ENCODE measurements around the gene CLMN. TPM values are rescaled to one million over a fixed set of nuclear protein-coding genes. Genes with fewer than 3 reads are reported as not detected.

Gene CLMN
- total and polyA plus RNA-seq, 2 of the 4 experiments (the other 2 are of a cell fraction): 0.10 to 0.18 TPM

GRCh38 chr14:95336192-95336760 lies 16.6 kb upstream of the CLMN start:
- Histone ChIP-seq H3K4me1 (ENCODE audit: control insufficient read depth, insufficient read depth, low read length) (no peaks in the 10 kb centered on the region), H2BK5ac (ENCODE audit: low read depth, low read length, poor library complexity, severe bottlenecking) (no peak overlapping the region), H2BK15ac (ENCODE audit: low read depth, low read length) (no peak overlapping the region), H3K18ac (ENCODE audit: low read depth, low read length) (no peak overlapping the region), H2AK9ac (replicated peaks; ENCODE audit: low read depth, low read length, poor library complexity) (no peak overlapping the region), H3K9ac (ENCODE audit: low read depth, low read length) (no peak overlapping the region), H2AK5ac (ENCODE audit: low read depth, low read length) (no peak overlapping the region), H2AFZ (replicated peaks; ENCODE audit: low read length, poor library complexity) (no peak overlapping the region), H3K56ac (ENCODE audit: extremely low read depth, insufficient read depth, low read length) (no peak overlapping the region), H3K9me3 (ENCODE audit: control insufficient read depth, insufficient read depth, low read length) (no peaks in the 10 kb centered on the region), H3K14ac (replicated peaks; ENCODE audit: low read depth, low read length) (no peak overlapping the region), H3K36me3 (ENCODE audit: control insufficient read depth, insufficient read depth, low read length) (no peaks in the 10 kb centered on the region), H3K4ac (ENCODE audit: low read depth, low read length) (no peak overlapping the region), H3K4me3 (ENCODE audit: insufficient read depth, low read depth, low read length) (no peak overlapping the region), H3K9me1 (ENCODE audit: insufficient read depth, low read length) (no peaks in the 10 kb centered on the region), H2BK20ac (ENCODE audit: low read depth, low read length) (no peak overlapping the region), H4K20me1 (ENCODE audit: insufficient read depth, low read length) (no peaks in the 10 kb centered on the region), H3K79me1 (ENCODE audit: low read depth in 1 of 2, low read length in 2 of 2) (no peaks in the 10 kb centered on the region), H3K27me3 (ENCODE audit: control insufficient read depth, insufficient read depth, low read length) (no peaks in the 10 kb centered on the region; the same call in 1 of the 2 replicates), H4K5ac (ENCODE audit: low read depth, low read length) (no peak overlapping the region), H4K91ac (ENCODE audit: insufficient read depth, low read depth, low read length) (no peak overlapping the region), H2BK120ac (ENCODE audit: low read depth, low read length) (no peak overlapping the region), H3K4me2 (ENCODE audit: low read depth, low read length) (no peak overlapping the region), H4K8ac (ENCODE audit: low read depth in 2 of 2, low read length in 2 of 2) (no peak overlapping the region), H3K27ac (ENCODE audit: insufficient read depth, low read length) (no peak overlapping the region), H3K23ac (ENCODE audit: low read depth, low read length) (no peak overlapping the region)
- intact Hi-C loops (cut with micrococcal nuclease): no loop called here
- in situ Hi-C loops (cut with MboI; ENCODE audit: low sequenced_read_pairs): no loop called here
- CTCF ChIA-PET: no interaction called here
- POLR2A ChIA-PET (ENCODE audit: unreplicated experiment): no interaction called here
- DNase-seq (no peak), ATAC-seq (ENCODE audit: low read depth) (no peak)
- no TSS peak for BruUV-seq (replicated peaks)
- TF ChIP-seq MXI1 (IDR thresholded peaks at IDR 0.05; ENCODE audit: borderline replicate concordance, low read depth, low read length) (no peak), MAFK (IDR thresholded peaks at IDR 0.05; ENCODE audit: low read depth, low read length) (no peak), RAD21 (IDR thresholded peaks at IDR 0.05; ENCODE audit: low read length) (no peak), BHLHE40 (IDR thresholded peaks at IDR 0.05; ENCODE audit: low read depth, low read length) (no peak), RFX5 (IDR thresholded peaks at IDR 0.05; ENCODE audit: low read depth, low read length) (no peak), RCOR1 (IDR thresholded peaks at IDR 0.05; ENCODE audit: insufficient replicate concordance, low read length) (no peak), FOS (IDR thresholded peaks at IDR 0.05; ENCODE audit: low read depth, low read length) (no peak)
- TF ChIP-seq, protein P1, sequence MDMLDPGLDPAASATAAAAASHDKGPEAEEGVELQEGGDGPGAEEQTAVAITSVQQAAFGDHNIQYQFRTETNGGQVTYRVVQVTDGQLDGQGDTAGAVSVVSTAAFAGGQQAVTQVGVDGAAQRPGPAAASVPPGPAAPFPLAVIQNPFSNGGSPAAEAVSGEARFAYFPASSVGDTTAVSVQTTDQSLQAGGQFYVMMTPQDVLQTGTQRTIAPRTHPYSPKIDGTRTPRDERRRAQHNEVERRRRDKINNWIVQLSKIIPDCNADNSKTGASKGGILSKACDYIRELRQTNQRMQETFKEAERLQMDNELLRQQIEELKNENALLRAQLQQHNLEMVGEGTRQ (IDR thresholded peaks at IDR 0.05; ENCODE audit: low read depth, low read length): no peak
- 40% methylated on average over 5 of the region's 5 CpGs; no CpG with 5 or more reads in 1 of the 2 experiments for WGBS, 2 experiments (ENCODE audit: extremely low coverage in 2 of 2, insufficient read length in 1 of 2)
- dilution Hi-C loops (cut with HindIII; ENCODE audit: low sequenced_read_pairs, unreplicated experiment): no loop called here

Measured in IMR-90 (cell line).